K562 (cell line): ENCODE data around the gene FBLN2. TPM values are rescaled to one million over a fixed set of nuclear protein-coding genes. Genes with fewer than 3 reads are reported as not detected.

ENCODE experiments used
- ATAC-seq: fragments of 200-7000 bp; cut with Tn5 transposase; 3 replicates; pipeline ENCODE4 v1.9.1; 2020; ENCODE audit warnings: moderate library complexity
- BruUV-seq: library from RNA; stranded (reverse); fragments of 400-500 nt; replicated peaks from 2 replicates; lab custom pipeline; 2021; lab: Mats Ljungman, UMichigan
- CTCF ChIA-PET: fragments of 300-600 bp; formaldehyde crosslinking; extraction: SDS; loops from one replicate; lab custom pipeline; 2021; ENCODE audit warnings: low intra/inter-chr PET ratio; lab: Yijun Ruan, JAX
- POLR2A ChIA-PET: fragments of 300-600, 350-650 bp; sonication (Branson Sonifier 250); formaldehyde crosslinking; extraction: SDS; loops from one replicate; lab custom pipeline; 2021; ENCODE audit warnings: antibody characterized with exemption, inconsistent platforms; lab: Yijun Ruan, JAX
- DNase-seq, 4 experiments: peaks; one replicate each; pipeline versions ENCODE4 v3.0.0 to v3.0.0-alpha.2; 2011 to 2018; ENCODE audit warnings: low spot score in 3 of 4, mixed read lengths in 3 of 4; ENCODE audit errors: extremely low read depth in 1 of 4
- FAIRE-seq: peaks from 2 replicates; lab custom pipeline; 2011; peaks lifted over from hg19 to GRCh38; lab: Jason Lieb, UNC
- H2AFZ ChIP-seq: 2 replicates; pipeline ENCODE4 v1.6.0; 2011; ENCODE audit warnings: low read depth, low read length, control low read depth, inconsistent platforms
- H3K27ac ChIP-seq: fragments of 200-600 bp; 3 replicates; pipeline ENCODE4 v1.8.0; 2011; ENCODE audit warnings: low read depth, mild to moderate bottlenecking, control low read depth, inconsistent platforms, low read length, moderate library complexity, mixed read lengths; ENCODE audit errors: extremely low read depth
- H3K27me3 ChIP-seq, 2 experiments: fragments of 300-600 bp in 1 of 2; 2 replicates in 1 of 2; 3 replicates in 1 of 2; pipeline versions ENCODE4 v1.6.0 to v1.8.0; 2011; ENCODE audit warnings: inconsistent platforms in 2 of 2, low read length in 2 of 2, mild to moderate bottlenecking in 1 of 2, mixed read lengths in 1 of 2, moderate library complexity in 1 of 2; ENCODE audit not compliant: control insufficient read depth in 2 of 2, insufficient read depth in 2 of 2
- H3K36me3 ChIP-seq: fragments of 300-600 bp; 3 replicates; pipeline ENCODE4 v1.8.0; 2011; ENCODE audit warnings: mild to moderate bottlenecking, low read length, inconsistent platforms; ENCODE audit not compliant: control insufficient read depth, insufficient read depth
- H3K4me1 ChIP-seq, 2 experiments: fragments of 200-600 bp in 1 of 2; replicated peaks in 1 of 2; 2 replicates in 1 of 2; 3 replicates in 1 of 2; pipeline versions ENCODE4 v1.5.1 to v1.8.0; 2011; ENCODE audit warnings: inconsistent platforms in 2 of 2, low read length in 2 of 2, mild to moderate bottlenecking in 1 of 2, mixed read lengths in 1 of 2, moderate library complexity in 1 of 2; ENCODE audit not compliant: control insufficient read depth in 2 of 2, insufficient read depth in 2 of 2
- H3K4me2 ChIP-seq: 2 replicates; pipeline ENCODE4 v1.6.1; 2011; ENCODE audit warnings: low read length, control low read depth, inconsistent platforms, mixed read lengths; ENCODE audit not compliant: insufficient read depth
- H3K4me3 ChIP-seq: fragments of 200-600 bp; sonication (generic), shearing (Covaris generic); 2 replicates; pipeline ENCODE4 v1.5.1; 2016; ENCODE audit warnings: control low read depth, inconsistent platforms
- H3K79me2 ChIP-seq: fragments of 200-600 bp; 3 replicates; pipeline ENCODE4 v1.8.0; 2011; ENCODE audit warnings: low read length, inconsistent platforms; ENCODE audit not compliant: control insufficient read depth, insufficient read depth
- H3K9ac ChIP-seq, 2 experiments: 2 replicates each; pipeline versions ENCODE4 v1.6.0 to v1.6.1; 2011; ENCODE audit warnings: low read depth in 2 of 2, low read length in 2 of 2, control low read depth in 1 of 2, inconsistent platforms in 1 of 2, mild to moderate bottlenecking in 1 of 2, mixed read lengths in 1 of 2; ENCODE audit not compliant: insufficient read depth in 1 of 2
- H3K9me1 ChIP-seq: one replicate; pipeline ENCODE4 v1.6.0; 2011; ENCODE audit warnings: inconsistent platforms, mild to moderate bottlenecking, low read length, moderate library complexity; ENCODE audit not compliant: control insufficient read depth, insufficient read depth
- H3K9me3 ChIP-seq: replicated peaks from 2 replicates; pipeline ENCODE4 v1.5.1; 2011; ENCODE audit warnings: low read depth, low read length, inconsistent platforms; ENCODE audit not compliant: control insufficient read depth, insufficient read depth
- H4K20me1 ChIP-seq: replicated peaks from 2 replicates; pipeline ENCODE4 v1.6.1; 2011; ENCODE audit warnings: low read length, inconsistent platforms, mixed read lengths; ENCODE audit not compliant: control insufficient read depth, insufficient read depth
- BCOR ChIP-seq: fragments of 450-650 bp; IDR thresholded peaks from 2 replicates; pipeline ENCODE4 v1.6.1; 2016
- RBM25 ChIP-seq: fragments of 200-400 bp; formaldehyde crosslinking; IDR thresholded peaks from 2 replicates; pipeline ENCODE4 v1.6.1; 2018; ENCODE audit warnings: low read length, low read depth, moderate library complexity; ENCODE audit not compliant: severe bottlenecking
- SIN3A ChIP-seq, 2 experiments: fragments of 150-350 bp in 1 of 2; IDR thresholded peaks; 2 replicates each; pipeline ENCODE4 v1.6.1; 2011 to 2016; ENCODE audit warnings: borderline replicate concordance in 2 of 2, low read depth in 2 of 2, low read length in 2 of 2, mild to moderate bottlenecking in 2 of 2, moderate library complexity in 2 of 2; ENCODE audit not compliant: control insufficient read depth in 1 of 2
- UBTF ChIP-seq, 2 experiments: IDR thresholded peaks; 2 replicates each; pipeline ENCODE4 v1.6.1; 2012; ENCODE audit warnings: improper control_type of control experiment in 2 of 2, low read depth in 2 of 2, low read length in 2 of 2, borderline replicate concordance in 1 of 2
- WGBS: fragments of 100-300 bp; shearing (Covaris generic); methylation state at CpG from one replicate; pipeline ENCODE4 v1.1.6; 2016; ENCODE audit warnings: low coverage, mixed read lengths; ENCODE audit not compliant: insufficient coverage; ENCODE audit errors: missing lambda C conversion rate; 5-methylcytosine and 5-hydroxymethylcytosine counted together
- in situ Hi-C: fragments of 300-500 bp; cut with MboI; formaldehyde crosslinking; loops from 4 replicates; pipeline ENCODE4 v1.15.0; 2018; ENCODE audit warnings: inconsistent platforms, mixed read lengths
- intact Hi-C: fragments of 100-400 bp; cut with micrococcal nuclease; formaldehyde crosslinking; loops from 2 replicates; pipeline ENCODE4 v1.14.2; 2022
- polyA plus RNA-seq, 8 experiments: library from polyadenylated mRNA; depleted of rRNA in 4 of 8; stranded (reverse) in 5 of 8; unstranded in 3 of 8; fragments of >200 nt; fragmentation: Nextera tagmentation in 2 of 8; fragmentation: Illumina TruSeq in 1 of 8; extraction: Ambion mirVana in 2 of 8; extraction: Trizol in 1 of 8; gene quantifications; 2 replicates each; pipeline versions ENCODE4 v1.2.1 to v1.2.3, GENCODE V29; 2011 to 2014; ENCODE audit warnings: inconsistent platforms in 1 of 8, missing spikeins in 1 of 8
- total RNA-seq, 7 experiments: library from RNA; depleted of rRNA in 6 of 7; stranded (reverse); fragments of >200 nt in 6 of 7; fragmentation: Illumina TruSeq in 2 of 7; extraction: Trizol in 2 of 7; gene quantifications; 2 replicates each; pipeline versions ENCODE4 v1.2.1 to v1.2.3, GENCODE V29; 2011 to 2021; ENCODE audit warnings: low replicate concordance in 1 of 7

The FBLN2 gene
- total and polyA plus RNA-seq, 9 of the 15 experiments (the other 6 are each of a cell fraction or from before 2014, with no cell fraction given) = 0.03 to 0.10 (median 0.04) TPM; not detected in 6

GRCh38 chr3:13581485-13582365, 32.8 kb downstream of the FBLN2 start:
- DNase-seq = no peak
- H3K9me3 ChIP-seq = no peaks in the 10 kb centered on the region
- ChIA-PET POLR2A (no interaction called here), CTCF (no interaction called here)
- no peak overlapping the region for H3K4me2 ChIP-seq
- H3K9me1 ChIP-seq = no peaks in the 10 kb centered on the region
- in situ Hi-C loops (no loop called here), intact Hi-C loops (no loop called here)
- H3K9ac ChIP-seq = peak overlapping the region in 1 of 2 experiments; percentile 10; a peak in 1 of 4 replicates
- peaks cover 4 to 64% of the 10 kb centered on the region in 2 experiments; a peak in 4 of 5 replicates for H3K27me3 ChIP-seq
- peaks cover 5% of the 10 kb centered on the region for H4K20me1 ChIP-seq
- peaks cover 0 to 28% of the 10 kb centered on the region in 2 experiments; a peak in 3 of 5 replicates for H3K4me1 ChIP-seq
- peak; percentile 62 for TF ChIP-seq RBM25
- TF ChIP-seq UBTF (IDR thresholded peaks at IDR 0.05; ENCODE audit: borderline replicate concordance in 1 of 2, low read depth in 2 of 2, low read length in 2 of 2) = no peak
- TF ChIP-seq SIN3A (IDR thresholded peaks at IDR 0.05; ENCODE audit: borderline replicate concordance in 2 of 2, control insufficient read depth in 1 of 2, low read depth in 2 of 2, low read length in 2 of 2) = no peak
- 0 out of 2 replicates have a peak, but pooled peaks have one; percentile 13 for TF ChIP-seq BCOR
- TF ChIP-seq, all 486 proteins: peak for 2
- no peak; the same call in 2 of the 3 replicates for ATAC-seq
- WGBS = 29% methylated on average over 21 of the region's 21 CpGs
- no peak overlapping the region for H2AFZ ChIP-seq
- no peak for FAIRE-seq
- no peak overlapping the region for H3K27ac ChIP-seq
- H3K36me3 ChIP-seq = no peaks in the 10 kb centered on the region
- H3K79me2 ChIP-seq = no peaks in the 10 kb centered on the region
- H3K4me3 ChIP-seq = no peak overlapping the region
- BruUV-seq = no TSS peak
